ENCODE measurements around the gene SV2B. TPM values are rescaled to one million over a fixed set of nuclear protein-coding genes. Genes with fewer than 3 reads are reported as not detected.

Gene SV2B
- total and polyA plus RNA-seq, 2 donors from 2014 or later: 0.17 to 3.9 TPM

GRCh38 chr15:91263632-91264531, 163.8 kb downstream of the SV2B start:
- TF ChIP-seq, protein P1, sequence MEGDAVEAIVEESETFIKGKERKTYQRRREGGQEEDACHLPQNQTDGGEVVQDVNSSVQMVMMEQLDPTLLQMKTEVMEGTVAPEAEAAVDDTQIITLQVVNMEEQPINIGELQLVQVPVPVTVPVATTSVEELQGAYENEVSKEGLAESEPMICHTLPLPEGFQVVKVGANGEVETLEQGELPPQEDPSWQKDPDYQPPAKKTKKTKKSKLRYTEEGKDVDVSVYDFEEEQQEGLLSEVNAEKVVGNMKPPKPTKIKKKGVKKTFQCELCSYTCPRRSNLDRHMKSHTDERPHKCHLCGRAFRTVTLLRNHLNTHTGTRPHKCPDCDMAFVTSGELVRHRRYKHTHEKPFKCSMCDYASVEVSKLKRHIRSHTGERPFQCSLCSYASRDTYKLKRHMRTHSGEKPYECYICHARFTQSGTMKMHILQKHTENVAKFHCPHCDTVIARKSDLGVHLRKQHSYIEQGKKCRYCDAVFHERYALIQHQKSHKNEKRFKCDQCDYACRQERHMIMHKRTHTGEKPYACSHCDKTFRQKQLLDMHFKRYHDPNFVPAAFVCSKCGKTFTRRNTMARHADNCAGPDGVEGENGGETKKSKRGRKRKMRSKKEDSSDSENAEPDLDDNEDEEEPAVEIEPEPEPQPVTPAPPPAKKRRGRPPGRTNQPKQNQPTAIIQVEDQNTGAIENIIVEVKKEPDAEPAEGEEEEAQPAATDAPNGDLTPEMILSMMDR (IDR thresholded peaks at IDR 0.05; ENCODE audit: borderline replicate concordance, extremely low read depth, insufficient read depth): no peak
- Histone ChIP-seq H3K27me3 (ENCODE audit: control insufficient read depth, insufficient read depth, low read length) (no peaks in the 10 kb centered on the region), H3K4me1 (ENCODE audit: control insufficient read depth in 2 of 3, insufficient read depth in 2 of 3, low read depth in 1 of 3, low read length in 3 of 3) (no peaks in the 10 kb centered on the region), H3K36me3 (ENCODE audit: control insufficient read depth in 2 of 3, insufficient read depth in 3 of 3, low read length in 3 of 3) (no peaks in the 10 kb centered on the region), H3K4me3 (ENCODE audit: low read length in 3 of 3) (no peak overlapping the region), H3K9ac (ENCODE audit: low read length in 3 of 3) (no peak overlapping the region), H3K27ac (ENCODE audit: low read depth in 2 of 2, low read length in 2 of 2) (no peak overlapping the region), H3K9me3 (ENCODE audit: control insufficient read depth in 2 of 3, insufficient read depth in 1 of 3, low read length in 3 of 3) (no peaks in the 10 kb centered on the region)
- FAIRE-seq (no peak), DNase-seq (peak in 1 of 5 donors; percentile 12)
- intact Hi-C loops (cut with DNase I): no loop called here

- no peak for DNase-seq
- H3K4me1 ChIP-seq (ENCODE audit: control insufficient read depth in 2 of 3, insufficient read depth in 2 of 3, low read depth in 1 of 3, low read length in 3 of 3): no peaks in the 10 kb centered on the region
- H3K9ac ChIP-seq (ENCODE audit: low read length in 3 of 3): no peak overlapping the region
- TF ChIP-seq, protein P1 (IDR thresholded peaks at IDR 0.05; ENCODE audit: borderline replicate concordance, extremely low read depth, insufficient read depth): no peak
- H3K27ac ChIP-seq (ENCODE audit: low read depth in 2 of 2, low read length in 2 of 2): no peak overlapping the region
- no peaks in the 10 kb centered on the region for H3K27me3 ChIP-seq (ENCODE audit: control insufficient read depth, insufficient read depth, low read length)
- no peak for FAIRE-seq
- intact Hi-C loops (cut with DNase I): no loop called here
- H3K4me3 ChIP-seq (ENCODE audit: low read length in 3 of 3): no peak overlapping the region
- no peaks in the 10 kb centered on the region for H3K36me3 ChIP-seq (ENCODE audit: control insufficient read depth in 2 of 3, insufficient read depth in 3 of 3, low read length in 3 of 3)
- H3K9me3 ChIP-seq (ENCODE audit: control insufficient read depth in 2 of 3, insufficient read depth in 1 of 3, low read length in 3 of 3): no peaks in the 10 kb centered on the region
These were observed 164.7 kb downstream of the SV2B start for GRCh38 chr15:91264651-91265351.

DNA sequence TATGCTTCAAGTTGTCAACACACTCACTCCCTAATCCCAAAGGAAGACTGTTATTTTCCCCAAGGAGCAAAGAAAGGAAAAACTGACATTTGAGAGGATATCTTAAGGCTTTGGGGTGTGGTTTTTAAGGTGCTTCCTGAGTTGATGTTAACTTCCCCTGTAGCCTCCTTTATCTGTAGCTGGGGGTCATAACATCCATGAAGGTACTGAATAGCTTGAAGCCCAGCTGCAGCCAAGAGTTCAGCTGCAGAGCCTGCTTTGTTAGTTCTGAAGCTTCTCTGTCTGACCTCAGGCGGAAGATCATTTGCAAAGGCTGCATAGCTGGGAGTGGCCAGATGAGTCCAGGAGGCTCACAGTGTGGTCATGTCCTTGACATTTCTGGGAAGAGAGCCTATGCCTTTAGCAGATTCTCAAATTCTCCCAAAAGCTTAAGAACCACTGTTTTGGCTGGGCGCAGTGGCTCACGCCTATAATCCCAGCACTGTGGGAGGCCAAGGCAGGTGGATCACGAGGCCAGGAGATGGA, 165.4 kb downstream of the SV2B start:
- DNase-seq (no peak), FAIRE-seq (no peak)
- Histone ChIP-seq H3K27me3 (ENCODE audit: control insufficient read depth, insufficient read depth, low read length) (no peaks in the 10 kb centered on the region), H3K9ac (ENCODE audit: low read length in 3 of 3) (no peak overlapping the region), H3K27ac (ENCODE audit: low read depth in 2 of 2, low read length in 2 of 2) (no peak overlapping the region), H3K4me3 (ENCODE audit: low read length in 3 of 3) (no peak overlapping the region), H3K36me3 (ENCODE audit: control insufficient read depth in 2 of 3, insufficient read depth in 3 of 3, low read length in 3 of 3) (no peaks in the 10 kb centered on the region), H3K9me3 (ENCODE audit: control insufficient read depth in 2 of 3, insufficient read depth in 1 of 3, low read length in 3 of 3) (no peaks in the 10 kb centered on the region), H3K4me1 (ENCODE audit: control insufficient read depth in 2 of 3, insufficient read depth in 2 of 3, low read depth in 1 of 3, low read length in 3 of 3) (no peaks in the 10 kb centered on the region)
- TF ChIP-seq, protein P1 (IDR thresholded peaks at IDR 0.05; ENCODE audit: borderline replicate concordance, extremely low read depth, insufficient read depth): no peak
- intact Hi-C loops (cut with DNase I): no loop called here
